WTC11 (cell line): ENCODE data around the gene TLE4. TPM values are rescaled to one million over a fixed set of nuclear protein-coding genes. Genes with fewer than 3 reads are reported as not detected.

ENCODE experiments used
- ATAC-seq: fragments of 200-7000 bp; cut with Tn5 transposase; 2 replicates; pipeline ENCODE4 v1.10.0; 2021; ENCODE audit warnings: mild to moderate bottlenecking, moderate library complexity
- CTCF ChIA-PET: fragments of 300-600 bp; sonication (Branson Sonifier 250); formaldehyde crosslinking; loops from one replicate; lab custom pipeline; 2021; ENCODE audit warnings: antibody characterized with exemption; lab: Charles Lee
- POLR2A ChIA-PET: fragments of 350-600 bp; sonication (Branson Sonifier 250); formaldehyde crosslinking; loops from one replicate; lab custom pipeline; 2021; ENCODE audit warnings: antibody characterized with exemption; lab: Charles Lee
- DNase-seq: peaks from one replicate; pipeline ENCODE4 v3.0.0; 2021; ENCODE audit warnings: low spot score
- H3K27ac Mint-ChIP-seq: 2 replicates; pipeline ENCODE4 v1.8.0; 2021; ENCODE audit warnings: mixed read lengths
- H3K27me3 Mint-ChIP-seq: 2 replicates; pipeline ENCODE4 v1.8.0; 2021; ENCODE audit warnings: low read depth, mild to moderate bottlenecking, moderate library complexity, mixed read lengths
- H3K36me3 Mint-ChIP-seq: 2 replicates; pipeline ENCODE4 v1.8.0; 2021; ENCODE audit warnings: mixed read lengths
- H3K4me1 Mint-ChIP-seq: 2 replicates; pipeline ENCODE4 v1.8.0; 2022; ENCODE audit warnings: mixed read lengths
- H3K4me3 Mint-ChIP-seq: 2 replicates; pipeline ENCODE4 v1.8.0; 2021; ENCODE audit warnings: mild to moderate bottlenecking, moderate library complexity, mixed read lengths
- H3K9me3 Mint-ChIP-seq: 2 replicates; pipeline ENCODE4 v1.8.0; 2021; ENCODE audit warnings: mixed read lengths
- ARID4B ChIP-seq: sonication (generic); formaldehyde crosslinking; IDR thresholded peaks from 2 replicates; pipeline ENCODE4 v1.8.0; 2023; ENCODE audit warnings: missing genetic modification reagents, mild to moderate bottlenecking, borderline replicate concordance
- ATF1 ChIP-seq: sonication (generic); formaldehyde crosslinking; IDR thresholded peaks from 2 replicates; pipeline ENCODE4 v1.8.1; 2023; ENCODE audit warnings: mild to moderate bottlenecking, moderate library complexity, missing genetic modification reagents
- CDX4 ChIP-seq: fragments of 250-450 bp; sonication (Bioruptor Pico); IDR thresholded peaks from 2 replicates; pipeline ENCODE4 v1.9.0; 2021; ENCODE audit warnings: moderate library complexity, mild to moderate bottlenecking, inconsistent platforms, borderline replicate concordance
- E2F1 ChIP-seq: sonication (generic); formaldehyde crosslinking; IDR thresholded peaks from 2 replicates; pipeline ENCODE4 v1.8.0; 2022; ENCODE audit warnings: mild to moderate bottlenecking, missing genetic modification reagents
- ESRRA ChIP-seq: sonication (generic); formaldehyde crosslinking; IDR thresholded peaks from 2 replicates; pipeline ENCODE4 v1.8.1; 2022; ENCODE audit warnings: mild to moderate bottlenecking, missing genetic modification reagents, borderline replicate concordance
- FOXP1 ChIP-seq: sonication (generic); formaldehyde crosslinking; IDR thresholded peaks from 2 replicates; pipeline ENCODE4 v1.8.0; 2022; ENCODE audit warnings: missing genetic modification reagents, mild to moderate bottlenecking, moderate library complexity, borderline replicate concordance
- MAX ChIP-seq: sonication (generic); formaldehyde crosslinking; IDR thresholded peaks from 2 replicates; pipeline ENCODE4 v1.8.0; 2022; ENCODE audit warnings: mild to moderate bottlenecking, missing genetic modification reagents
- MLX ChIP-seq: sonication (generic); formaldehyde crosslinking; IDR thresholded peaks from 2 replicates; pipeline ENCODE4 v1.8.1; 2023; ENCODE audit warnings: mild to moderate bottlenecking, missing genetic modification reagents, moderate library complexity
- OVOL2 ChIP-seq: fragments of 250-450 bp; sonication (Bioruptor Pico); IDR thresholded peaks from 2 replicates; pipeline ENCODE4 v1.9.0; 2021; ENCODE audit warnings: mild to moderate bottlenecking, borderline replicate concordance
- RORB ChIP-seq: fragments of 250-450 bp; sonication (Bioruptor Pico); IDR thresholded peaks from 2 replicates; pipeline ENCODE4 v1.9.0; 2021; ENCODE audit warnings: mild to moderate bottlenecking
- SMAD3 ChIP-seq: sonication (generic); formaldehyde crosslinking; IDR thresholded peaks from 2 replicates; pipeline ENCODE4 v1.8.0; 2022; ENCODE audit warnings: missing genetic modification reagents, mild to moderate bottlenecking, borderline replicate concordance
- TCF7 ChIP-seq: sonication (generic); formaldehyde crosslinking; IDR thresholded peaks from 2 replicates; pipeline ENCODE4 v1.8.0; 2022; ENCODE audit warnings: mild to moderate bottlenecking, low read depth, missing genetic modification reagents, moderate library complexity
- ZMAT4 ChIP-seq: fragments of 250-450 bp; sonication (Bioruptor Pico); IDR thresholded peaks from 2 replicates; pipeline ENCODE4 v1.9.0; 2021; ENCODE audit warnings: mild to moderate bottlenecking
- ZNF121 ChIP-seq: sonication (generic); formaldehyde crosslinking; IDR thresholded peaks from 2 replicates; pipeline ENCODE4 v1.8.0; 2023; ENCODE audit warnings: missing genetic modification reagents
- ZNF232 ChIP-seq: sonication (generic); formaldehyde crosslinking; IDR thresholded peaks from 2 replicates; pipeline ENCODE4 v1.8.0; 2022; ENCODE audit warnings: mild to moderate bottlenecking, missing genetic modification reagents
- ZNF512 ChIP-seq: sonication (generic); formaldehyde crosslinking; IDR thresholded peaks from 2 replicates; pipeline ENCODE4 v1.8.1; 2022; ENCODE audit warnings: missing genetic modification reagents, borderline replicate concordance
- total RNA-seq: library from RNA; stranded (reverse); gene quantifications from 3 replicates; pipeline ENCODE4 v1.2.3, GENCODE V29; 2021
- TF ChIP-seq, protein P1 (sequence below): sonication (generic); formaldehyde crosslinking; conservative IDR thresholded peaks from 2 replicates; pipeline ENCODE4 v1.8.1; 2023; ENCODE audit warnings: mild to moderate bottlenecking, low read depth, missing genetic modification reagents, moderate library complexity
- TF ChIP-seq, protein P2 (sequence below): sonication (generic); formaldehyde crosslinking; IDR thresholded peaks from 2 replicates; pipeline ENCODE4 v1.8.1; 2023; ENCODE audit warnings: mild to moderate bottlenecking, missing genetic modification reagents

TLE4 gene
- total RNA-seq, 1 experiment from 2014 or later = 48.1 TPM

GRCh38 chr9:79694208-79694607 is 122.4 kb downstream of the TLE4 start (continued):
- TF ChIP-seq MAX = no peak
- no peak for TF ChIP-seq ATF1 (CRISPR knock-in tag)
- no peak for TF ChIP-seq OVOL2 (CRISPR knock-in tag)
- no peak for TF ChIP-seq ARID4B (CRISPR knock-in tag)
- TF ChIP-seq TCF7 (CRISPR knock-in tag) = no peak
- TF ChIP-seq ZNF121 (CRISPR knock-in tag) = no peak
- TF ChIP-seq, protein P1, sequence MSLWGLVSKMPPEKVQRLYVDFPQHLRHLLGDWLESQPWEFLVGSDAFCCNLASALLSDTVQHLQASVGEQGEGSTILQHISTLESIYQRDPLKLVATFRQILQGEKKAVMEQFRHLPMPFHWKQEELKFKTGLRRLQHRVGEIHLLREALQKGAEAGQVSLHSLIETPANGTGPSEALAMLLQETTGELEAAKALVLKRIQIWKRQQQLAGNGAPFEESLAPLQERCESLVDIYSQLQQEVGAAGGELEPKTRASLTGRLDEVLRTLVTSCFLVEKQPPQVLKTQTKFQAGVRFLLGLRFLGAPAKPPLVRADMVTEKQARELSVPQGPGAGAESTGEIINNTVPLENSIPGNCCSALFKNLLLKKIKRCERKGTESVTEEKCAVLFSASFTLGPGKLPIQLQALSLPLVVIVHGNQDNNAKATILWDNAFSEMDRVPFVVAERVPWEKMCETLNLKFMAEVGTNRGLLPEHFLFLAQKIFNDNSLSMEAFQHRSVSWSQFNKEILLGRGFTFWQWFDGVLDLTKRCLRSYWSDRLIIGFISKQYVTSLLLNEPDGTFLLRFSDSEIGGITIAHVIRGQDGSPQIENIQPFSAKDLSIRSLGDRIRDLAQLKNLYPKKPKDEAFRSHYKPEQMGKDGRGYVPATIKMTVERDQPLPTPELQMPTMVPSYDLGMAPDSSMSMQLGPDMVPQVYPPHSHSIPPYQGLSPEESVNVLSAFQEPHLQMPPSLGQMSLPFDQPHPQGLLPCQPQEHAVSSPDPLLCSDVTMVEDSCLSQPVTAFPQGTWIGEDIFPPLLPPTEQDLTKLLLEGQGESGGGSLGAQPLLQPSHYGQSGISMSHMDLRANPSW (CRISPR knock-in tag) = no peak
- TF ChIP-seq ZNF232 (CRISPR knock-in tag) = no peak
- no peak for TF ChIP-seq MLX (CRISPR knock-in tag)
- TF ChIP-seq, protein P2, sequence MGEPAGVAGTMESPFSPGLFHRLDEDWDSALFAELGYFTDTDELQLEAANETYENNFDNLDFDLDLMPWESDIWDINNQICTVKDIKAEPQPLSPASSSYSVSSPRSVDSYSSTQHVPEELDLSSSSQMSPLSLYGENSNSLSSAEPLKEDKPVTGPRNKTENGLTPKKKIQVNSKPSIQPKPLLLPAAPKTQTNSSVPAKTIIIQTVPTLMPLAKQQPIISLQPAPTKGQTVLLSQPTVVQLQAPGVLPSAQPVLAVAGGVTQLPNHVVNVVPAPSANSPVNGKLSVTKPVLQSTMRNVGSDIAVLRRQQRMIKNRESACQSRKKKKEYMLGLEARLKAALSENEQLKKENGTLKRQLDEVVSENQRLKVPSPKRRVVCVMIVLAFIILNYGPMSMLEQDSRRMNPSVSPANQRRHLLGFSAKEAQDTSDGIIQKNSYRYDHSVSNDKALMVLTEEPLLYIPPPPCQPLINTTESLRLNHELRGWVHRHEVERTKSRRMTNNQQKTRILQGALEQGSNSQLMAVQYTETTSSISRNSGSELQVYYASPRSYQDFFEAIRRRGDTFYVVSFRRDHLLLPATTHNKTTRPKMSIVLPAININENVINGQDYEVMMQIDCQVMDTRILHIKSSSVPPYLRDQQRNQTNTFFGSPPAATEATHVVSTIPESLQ (CRISPR knock-in tag) = no peak
- TF ChIP-seq RORB (CRISPR knock-in tag) = no peak
- TF ChIP-seq ZNF512 (CRISPR knock-in tag) = no peak

GRCh38 chr9:79694676-79695400 is 123.1 kb downstream of the TLE4 start:
- Mint-ChIP-seq H3K27ac (peak overlapping the region; percentile 92), H3K4me1 (peaks cover 79% of the 10 kb centered on the region), H3K36me3 (no peaks in the 10 kb centered on the region), H3K9me3 (no peaks in the 10 kb centered on the region), H3K27me3 (no peaks in the 10 kb centered on the region), H3K4me3 (peak overlapping the region; percentile 32)
- ChIA-PET POLR2A (interaction anchor here (2.7 kb wide), 1 partner anchor 124 kb away, joined by 15 read pairs; the partner anchor contains the start of gene TLE4), CTCF (interaction anchor here (0.8 kb wide), 1 partner anchor 124 kb away, joined by 4 read pairs; no protein-coding TSS in a partner anchor)
- DNase-seq = peak; percentile 22
- peak; percentile 81 for ATAC-seq
- TF ChIP-seq CDX4 (no peak), ZNF512 (CRISPR knock-in tag) (no peak), ESRRA (CRISPR knock-in tag) (no peak), OVOL2 (CRISPR knock-in tag) (no peak), SMAD3 (no peak), E2F1 (no peak), ZMAT4 (CRISPR knock-in tag) (no peak), FOXP1 (CRISPR knock-in tag) (no peak)
